ENCODE data around the gene KIF13A.

- TF ChIP-seq CTCF (IDR thresholded peaks at IDR 0.05; ENCODE audit: extremely low read depth in 1 of 2, insufficient read depth in 1 of 2, low read depth in 1 of 2, low read length in 2 of 2) (no peak), POLR2AphosphoS5 (IDR thresholded peaks at IDR 0.05; ENCODE audit: insufficient read depth, low read depth, low read length) (no peak), POLR2A (IDR thresholded peaks at IDR 0.05; ENCODE audit: low read depth, low read length) (no peak), JUN (IDR thresholded peaks at IDR 0.05; ENCODE audit: borderline replicate concordance, insufficient read depth, insufficient read length, low read depth) (no peak), MAX (IDR thresholded peaks at IDR 0.05; ENCODE audit: insufficient read depth, insufficient read length) (no peak), EZH2 (IDR thresholded peaks at IDR 0.05; ENCODE audit: borderline replicate concordance, low read depth, low read length, severe bottlenecking) (no peak), MYC (IDR thresholded peaks at IDR 0.05; ENCODE audit: low read depth, low read length) (no peak)
Observed at GRCh38 chr6:17931227-17931626, 56.2 kb downstream of the KIF13A start.

Measured in endothelial cell of umbilical vein (primary cell).